ENCODE measurements around the gene BCL2L14.
A peak's percentile ranks its signal among the peaks of the same experiment; 100 is the strongest.

The BCL2L14 gene

GRCh38 chr12:12070674-12071656 is at the start of gene BCL2L14:
Gene BCL2L14 (plus strand): TSS chr12:12070939. CDS start chr12:12079306, 8,367 bp downstream.
- DNase-seq (ENCODE audit: low read depth): no peak

- no peak for DNase-seq (ENCODE audit: low read depth)
Observed at GRCh38 chr12:12022306-12022936, 48.3 kb upstream of the BCL2L14 start.

GRCh38 chr12:12023456-12023855 is 47.3 kb upstream of the BCL2L14 start:
- no peak for DNase-seq (ENCODE audit: low read depth)

- DNase-seq (ENCODE audit: low read depth): no peak
Observed at GRCh38 chr12:12024911-12025682, 45.6 kb upstream of the BCL2L14 start.

GRCh38 chr12:12025799-12026386 is 44.8 kb upstream of the BCL2L14 start:
- DNase-seq (ENCODE audit: low read depth): no peak

- no peak for DNase-seq (ENCODE audit: low read depth)
Observed at GRCh38 chr12:12028668-12029402, 41.9 kb upstream of the BCL2L14 start.

GRCh38 chr12:12029653-12030052 is 41.1 kb upstream of the BCL2L14 start:
- no peak for DNase-seq (ENCODE audit: low read depth)

GRCh38 chr12:12032260-12032791 is 38.4 kb upstream of the BCL2L14 start:
- no peak for DNase-seq (ENCODE audit: low read depth)

- peak; percentile 59 for DNase-seq (ENCODE audit: low read depth)
Observed at GRCh38 chr12:12032851-12033797, 37.6 kb upstream of the BCL2L14 start.

- no peak for DNase-seq (ENCODE audit: low read depth)
Observed at GRCh38 chr12:12033824-12034223, 36.9 kb upstream of the BCL2L14 start.

GRCh38 chr12:12034344-12034743 is 36.4 kb upstream of the BCL2L14 start:
- DNase-seq (ENCODE audit: low read depth): no peak

- DNase-seq (ENCODE audit: low read depth): no peak
Observed at GRCh38 chr12:12035229-12035628, 35.5 kb upstream of the BCL2L14 start.

- no peak for DNase-seq (ENCODE audit: low read depth)
Observed at GRCh38 chr12:12036901-12037300, 33.8 kb upstream of the BCL2L14 start.

GRCh38 chr12:12039897-12040296 is 30.8 kb upstream of the BCL2L14 start:
- DNase-seq (ENCODE audit: low read depth): no peak

GRCh38 chr12:12046401-12046800 is 24.3 kb upstream of the BCL2L14 start:
- DNase-seq (ENCODE audit: low read depth): no peak

- no peak for DNase-seq (ENCODE audit: low read depth)
Observed at GRCh38 chr12:12047682-12048081, 23.1 kb upstream of the BCL2L14 start.

- DNase-seq (ENCODE audit: low read depth): no peak
Observed at GRCh38 chr12:12048266-12048665, 22.5 kb upstream of the BCL2L14 start.

GRCh38 chr12:12048714-12049113 is 22.0 kb upstream of the BCL2L14 start:
- no peak for DNase-seq (ENCODE audit: low read depth)

GRCh38 chr12:12051668-12052067 is 19.1 kb upstream of the BCL2L14 start:
- DNase-seq (ENCODE audit: low read depth): no peak

- DNase-seq (ENCODE audit: low read depth): no peak
Observed at GRCh38 chr12:12054993-12055392, 15.7 kb upstream of the BCL2L14 start.

Data from stimulated activated CD8-positive, alpha-beta memory T cell treated with anti-CD3 and anti-CD28 coated beads, Interleukin-12 subunit alpha, Interleukin-12 subunit beta, amount 100 ng/mL, for 1 hour (primary cell).